Lung (tissue), 12 donors: ENCODE data around the gene ATXN1. TPM values are rescaled to one million over a fixed set of nuclear protein-coding genes. Genes with fewer than 3 reads are reported as not detected.

Experiments
- ATAC-seq: fragments of 200-7000 bp; cut with Tn5 transposase; one replicate; pipeline ENCODE4 v1.9.1; 2020; ENCODE audit warnings: moderate number of reproducible peaks; ENCODE audit not compliant: insufficient read depth, low FRiP score
- DNase-seq, 3 donors: peaks; one replicate each; pipeline ENCODE4 v3.0.0-alpha.2; 2013 to 2017
- H3K27ac ChIP-seq, 2 donors: one replicate each; pipeline ENCODE4 v1.5.1; 2013; ENCODE audit warnings: mild to moderate bottlenecking in 2 of 2, moderate library complexity in 2 of 2, control low read depth in 1 of 2, inconsistent platforms in 1 of 2, low read depth in 1 of 2, low read length in 1 of 2
- H3K27me3 ChIP-seq, 3 donors: one replicate each; pipeline ENCODE4 v1.5.1; 2013; ENCODE audit warnings: low read length in 2 of 3; ENCODE audit not compliant: control insufficient read depth in 3 of 3, insufficient read depth in 3 of 3
- H3K36me3 ChIP-seq, 4 donors: one replicate each; pipeline ENCODE4 v1.5.1; 2013; ENCODE audit warnings: low read length in 4 of 4, mild to moderate bottlenecking in 1 of 4, moderate library complexity in 1 of 4; ENCODE audit not compliant: control insufficient read depth in 4 of 4, insufficient read depth in 4 of 4
- H3K4me1 ChIP-seq, 5 donors: one replicate each; pipeline ENCODE4 v1.5.1; 2013; ENCODE audit warnings: low read length in 5 of 5, mild to moderate bottlenecking in 2 of 5, moderate library complexity in 1 of 5; ENCODE audit not compliant: control insufficient read depth in 5 of 5, insufficient read depth in 5 of 5
- H3K4me3 ChIP-seq: one replicate; pipeline ENCODE4 v1.5.1; 2013; ENCODE audit warnings: mild to moderate bottlenecking, control low read depth, moderate library complexity
- H3K9ac ChIP-seq, 2 donors: one replicate each; pipeline ENCODE4 v1.5.1; 2013; ENCODE audit warnings: low read length in 2 of 2, control low read depth in 1 of 2; ENCODE audit not compliant: insufficient read depth in 1 of 2
- H3K9me3 ChIP-seq, 4 donors: one replicate each; pipeline ENCODE4 v1.5.1; 2013; ENCODE audit warnings: low read length in 3 of 4, mild to moderate bottlenecking in 1 of 4, moderate library complexity in 1 of 4; ENCODE audit not compliant: control insufficient read depth in 4 of 4, insufficient read depth in 3 of 4
- WGBS, 2 donors: extraction: QIAGEN DNeasy Blood & Tissue Kit; methylation state at CpG; one replicate each; pipeline ENCODE4 v1.1.7; 2013; 5-methylcytosine and 5-hydroxymethylcytosine counted together
- polyA plus RNA-seq, 2 donors: library from polyadenylated mRNA; stranded (reverse); fragments of 200-250 nt; gene quantifications; one replicate each; pipeline ENCODE4 v1.2.1, GENCODE V29; 2013
- total RNA-seq, 2 donors: library from RNA; depleted of rRNA in 1 of 2; stranded (reverse); fragments of >200 nt in 1 of 2; gene quantifications; one replicate each; pipeline ENCODE4 v1.2.1, GENCODE V29; 2014 to 2021
- TF ChIP-seq, protein P1 (sequence below): IDR thresholded peaks from 2 replicates; pipeline ENCODE4 v1.5.1; 2012; ENCODE audit warnings: mild to moderate bottlenecking; ENCODE audit errors: control extremely low read depth, extremely low read depth
- donor health status: control.
- donor health status: control.
- donor health status: Bipolar disorder and iron deficiency.
- donor health status: healthy.
- donor health status: DM: yes; HTN: yes; CAD: no.

ATXN1 gene
- total and polyA plus RNA-seq, 4 donors: 9.7 to 108 (median 34.9) TPM

DNA sequence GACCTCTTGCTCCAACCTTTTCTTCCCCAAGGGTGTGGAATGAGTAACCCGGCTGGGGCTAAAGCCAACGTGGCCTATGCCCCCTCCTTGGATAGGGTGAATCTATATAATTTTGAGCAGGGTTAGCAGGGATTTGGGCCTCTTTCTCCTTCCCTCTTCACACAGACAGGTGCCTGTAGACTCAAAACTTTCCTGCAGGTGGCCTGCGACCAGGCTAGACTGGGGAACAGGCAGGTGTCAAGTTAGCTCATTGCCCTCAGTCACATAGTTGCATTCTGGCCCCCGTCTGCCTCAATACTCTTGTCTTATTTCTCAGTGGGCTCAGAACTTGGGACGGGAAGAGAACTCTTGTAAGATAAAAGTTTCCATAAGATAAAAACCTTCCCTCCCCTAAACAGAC lies 243.0 kb downstream of the ATXN1 start:
- Histone ChIP-seq H3K36me3 (peaks cover 3 to 21% (median 10%) of the 10 kb centered on the region in 4 donors), H3K27me3 (no peaks in the 10 kb centered on the region), H3K4me3 (no peak overlapping the region), H3K9ac (no peak overlapping the region), H3K9me3 (no peaks in the 10 kb centered on the region), H3K27ac (no peak overlapping the region), H3K4me1 (peaks cover 8 to 17% (median 10%) of the 10 kb centered on the region in 5 donors)
- TF ChIP-seq, protein P1, sequence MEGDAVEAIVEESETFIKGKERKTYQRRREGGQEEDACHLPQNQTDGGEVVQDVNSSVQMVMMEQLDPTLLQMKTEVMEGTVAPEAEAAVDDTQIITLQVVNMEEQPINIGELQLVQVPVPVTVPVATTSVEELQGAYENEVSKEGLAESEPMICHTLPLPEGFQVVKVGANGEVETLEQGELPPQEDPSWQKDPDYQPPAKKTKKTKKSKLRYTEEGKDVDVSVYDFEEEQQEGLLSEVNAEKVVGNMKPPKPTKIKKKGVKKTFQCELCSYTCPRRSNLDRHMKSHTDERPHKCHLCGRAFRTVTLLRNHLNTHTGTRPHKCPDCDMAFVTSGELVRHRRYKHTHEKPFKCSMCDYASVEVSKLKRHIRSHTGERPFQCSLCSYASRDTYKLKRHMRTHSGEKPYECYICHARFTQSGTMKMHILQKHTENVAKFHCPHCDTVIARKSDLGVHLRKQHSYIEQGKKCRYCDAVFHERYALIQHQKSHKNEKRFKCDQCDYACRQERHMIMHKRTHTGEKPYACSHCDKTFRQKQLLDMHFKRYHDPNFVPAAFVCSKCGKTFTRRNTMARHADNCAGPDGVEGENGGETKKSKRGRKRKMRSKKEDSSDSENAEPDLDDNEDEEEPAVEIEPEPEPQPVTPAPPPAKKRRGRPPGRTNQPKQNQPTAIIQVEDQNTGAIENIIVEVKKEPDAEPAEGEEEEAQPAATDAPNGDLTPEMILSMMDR: no peak
- WGBS, 2 donors: 75 to 84% methylated on average over 5 of the region's 5 CpGs
- DNase-seq (no peak), ATAC-seq (no peak)

DNA sequence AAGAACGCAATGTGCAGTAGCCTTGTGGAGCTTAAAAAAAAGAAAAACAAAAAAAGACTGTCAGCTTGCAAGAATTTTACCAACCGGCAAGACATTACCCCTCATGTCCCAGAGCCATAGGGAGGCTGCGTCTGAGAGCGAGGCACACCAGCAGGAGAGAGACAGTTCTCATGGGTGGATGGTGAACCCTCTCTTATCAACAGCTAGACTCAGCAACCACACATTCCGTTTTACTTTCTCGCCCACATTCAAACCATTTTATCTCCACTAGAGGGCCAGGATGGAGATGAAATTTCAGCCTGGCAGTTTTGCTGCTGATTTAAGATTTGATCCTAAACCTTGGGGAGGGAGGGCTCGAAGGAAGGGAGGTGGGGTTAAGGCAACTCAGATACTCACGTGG lies 247.0 kb downstream of the ATXN1 start:
- H3K4me3 ChIP-seq: no peak overlapping the region
- H3K27ac ChIP-seq: no peak overlapping the region
- TF ChIP-seq, protein P1: peak; percentile 23
- H3K36me3 ChIP-seq: peaks cover 0 to 6% (median 2%) of the 10 kb centered on the region in 4 donors
- peaks cover 11 to 33% (median 23%) of the 10 kb centered on the region in 5 donors for H3K4me1 ChIP-seq
- no peak for ATAC-seq
- H3K9me3 ChIP-seq: no peaks in the 10 kb centered on the region
- WGBS, 2 donors: 34 to 45% methylated on average over 8 of the region's 8 CpGs
- H3K9ac ChIP-seq: no peak overlapping the region
- peak; percentile 39 to 73 (median 67) for DNase-seq
- H3K27me3 ChIP-seq: no peaks in the 10 kb centered on the region

DNA sequence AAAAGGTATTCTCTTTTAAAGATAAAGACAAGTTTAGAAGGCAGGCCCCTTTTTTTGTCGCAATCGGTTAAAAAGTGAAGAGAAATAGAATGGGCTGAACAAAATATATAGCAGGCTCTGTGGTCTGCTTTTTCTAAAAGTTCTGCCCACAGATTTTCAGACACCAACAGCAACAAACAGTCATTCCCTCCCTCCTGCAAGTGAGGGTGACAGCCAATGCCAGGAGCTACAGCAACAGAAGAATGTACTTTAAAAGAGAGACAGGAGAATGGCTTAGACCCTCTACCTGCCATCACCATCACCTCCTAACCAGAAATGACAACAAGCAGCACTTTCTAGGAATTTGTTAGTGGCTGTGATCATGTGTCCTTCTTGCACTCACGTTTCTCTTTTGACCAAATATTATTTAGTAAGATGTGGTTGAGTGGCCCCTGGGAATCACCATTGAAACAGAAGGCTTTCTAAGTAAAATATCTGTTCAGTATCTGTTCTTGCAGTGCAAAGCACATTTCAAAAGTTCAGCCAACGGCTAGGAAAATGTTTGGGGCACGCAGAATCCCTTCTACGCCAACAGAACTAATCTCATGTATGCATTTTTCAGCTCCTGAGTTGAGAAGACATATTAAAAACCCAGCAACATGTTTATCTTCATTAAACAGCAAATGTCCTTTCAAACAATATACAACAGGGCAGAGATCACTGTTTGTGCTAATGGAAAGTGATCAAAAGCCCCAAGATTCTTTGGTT lies 248.5 kb downstream of the ATXN1 start:
- WGBS, 2 donors: 75% methylated on average over 6 of the region's 6 CpGs
- Histone ChIP-seq H3K4me1 (peaks cover 11 to 33% (median 30%) of the 10 kb centered on the region in 5 donors), H3K9ac (peak overlapping the region in 1 of 2 donors; percentile 30), H3K4me3 (no peak overlapping the region), H3K27ac (no peak overlapping the region), H3K27me3 (no peaks in the 10 kb centered on the region), H3K9me3 (no peaks in the 10 kb centered on the region), H3K36me3 (peaks cover 0 to 3% (median 1%) of the 10 kb centered on the region in 4 donors)
- TF ChIP-seq, protein P1: no peak
- ATAC-seq: no peak
- DNase-seq: peak in 2 of 3 donors; percentile 59 to 75
